H1 (cell line): ENCODE measurements around the gene RBM4B. TPM values are rescaled to one million over a fixed set of nuclear protein-coding genes. Genes with fewer than 3 reads are reported as not detected.

Experiments
- CTCF ChIA-PET: fragments of 300-600 bp; sonication (Branson Sonifier 250); formaldehyde crosslinking; loops from one replicate; lab custom pipeline; 2021; ENCODE audit not compliant: partially characterized antibody; lab: Charles Lee
- POLR2A ChIA-PET: fragments of 300-600 bp; sonication (Branson Sonifier 250); formaldehyde crosslinking; loops from one replicate; lab custom pipeline; 2021; ENCODE audit warnings: inconsistent platforms; ENCODE audit not compliant: partially characterized antibody; lab: Charles Lee
- DNase-seq, 2 experiments: peaks; one replicate each; pipeline versions ENCODE4 v3.0.0 to v3.0.0-alpha.2; 2010 to 2022; ENCODE audit warnings: low spot score in 2 of 2, low read depth in 1 of 2, mixed read lengths in 1 of 2
- FAIRE-seq: peaks from 2 replicates; lab custom pipeline; 2011; peaks lifted over from hg19 to GRCh38; lab: Jason Lieb, UNC
- H2AFZ ChIP-seq: 2 replicates; pipeline ENCODE4 v1.8.1; 2012; ENCODE audit warnings: low read length, inconsistent platforms
- H2AK5ac ChIP-seq: 2 replicates; pipeline ENCODE4 v1.6.1; 2013; ENCODE audit warnings: low read depth, low read length
- H2BK120ac ChIP-seq: replicated peaks from 2 replicates; pipeline ENCODE3; 2013; ENCODE audit warnings: low read depth, low read length, inconsistent platforms
- H2BK12ac ChIP-seq: 2 replicates; pipeline ENCODE4 v1.6.1; 2013; ENCODE audit warnings: low read depth, low read length
- H2BK15ac ChIP-seq: 2 replicates; pipeline ENCODE4 v1.6.1; 2013; ENCODE audit warnings: low read length
- H2BK20ac ChIP-seq: 2 replicates; pipeline ENCODE4 v1.6.1; 2013; ENCODE audit warnings: low read length
- H2BK5ac ChIP-seq: 2 replicates; pipeline ENCODE4 v1.6.1; 2013; ENCODE audit warnings: low read depth, low read length
- H3K14ac ChIP-seq: 2 replicates; pipeline ENCODE4 v1.6.1; 2013; ENCODE audit warnings: inconsistent platforms; ENCODE audit not compliant: insufficient read length
- H3K18ac ChIP-seq: 2 replicates; pipeline ENCODE4 v1.6.1; 2013; ENCODE audit warnings: low read length; ENCODE audit errors: extremely low read depth
- H3K23ac ChIP-seq: 2 replicates; pipeline ENCODE4 v1.6.1; 2013; ENCODE audit warnings: inconsistent platforms; ENCODE audit not compliant: insufficient read length
- H3K23me2 ChIP-seq: 2 replicates; pipeline ENCODE4 v1.6.1; 2013; ENCODE audit warnings: low read depth, low read length
- H3K27ac ChIP-seq: 2 replicates; pipeline ENCODE4 v1.6.1; 2011; ENCODE audit warnings: low read depth, low read length, inconsistent platforms
- H3K27me3 ChIP-seq, 4 experiments: replicated peaks in 1 of 4; 1 replicate in 1 of 4; 2 replicates in 3 of 4; pipeline versions ENCODE4 v1.6.1 to v1.8.1; 2011 to 2013; ENCODE audit warnings: low read length in 3 of 4, mild to moderate bottlenecking in 3 of 4, inconsistent platforms in 2 of 4, mixed read lengths in 2 of 4, moderate library complexity in 1 of 4; ENCODE audit not compliant: control insufficient read depth in 3 of 4, insufficient read depth in 3 of 4; ENCODE audit errors: extremely low read depth in 1 of 4
- H3K36me3 ChIP-seq, 4 experiments: 2 replicates each; pipeline versions ENCODE4 v1.6.1 to v1.8.1; 2011 to 2013; ENCODE audit warnings: mild to moderate bottlenecking in 4 of 4, low read length in 3 of 4, moderate library complexity in 2 of 4, control low read depth in 1 of 4, inconsistent platforms in 1 of 4; ENCODE audit not compliant: insufficient read depth in 4 of 4, control insufficient read depth in 2 of 4
- H3K4ac ChIP-seq: replicated peaks from 2 replicates; pipeline ENCODE3; 2013; ENCODE audit warnings: low read length, low read depth, mixed read lengths, inconsistent platforms; ENCODE audit not compliant: insufficient read length
- H3K4me1 ChIP-seq, 4 experiments: replicated peaks in 1 of 4; 1 replicate in 1 of 4; 2 replicates in 3 of 4; pipeline versions ENCODE4 v1.6.1 to v1.8.1; 2011 to 2013; ENCODE audit warnings: low read length in 3 of 4, inconsistent platforms in 2 of 4, mixed read lengths in 1 of 4; ENCODE audit not compliant: insufficient read depth in 4 of 4, control insufficient read depth in 3 of 4
- H3K4me2 ChIP-seq, 2 experiments: 2 replicates each; pipeline versions ENCODE4 v1.6.1 to v1.8.1; 2011 to 2013; ENCODE audit warnings: low read depth in 2 of 2, low read length in 2 of 2, control low read depth in 1 of 2, inconsistent platforms in 1 of 2, mild to moderate bottlenecking in 1 of 2; ENCODE audit not compliant: insufficient read depth in 1 of 2
- H3K4me3 ChIP-seq, 4 experiments: fragments of 200-600, 300-600 bp in 1 of 4; sonication (generic), shearing (Covaris generic), sonication (Bioruptor Twin) in 1 of 4; 2 replicates each; pipeline versions ENCODE4 v1.5.1 to v1.8.1; 2011 to 2016; ENCODE audit warnings: low read length in 4 of 4, low read depth in 3 of 4, control low read depth in 2 of 4, inconsistent platforms in 2 of 4, mild to moderate bottlenecking in 2 of 4, mixed read lengths in 1 of 4, moderate library complexity in 1 of 4; ENCODE audit not compliant: insufficient read depth in 2 of 4; ENCODE audit errors: extremely low read depth in 1 of 4
- H3K56ac ChIP-seq: replicated peaks from 2 replicates; pipeline ENCODE3; 2013; ENCODE audit warnings: low read depth, mild to moderate bottlenecking, mixed read lengths, low read length, inconsistent platforms; ENCODE audit not compliant: insufficient read length
- H3K79me1 ChIP-seq: 2 replicates; pipeline ENCODE4 v1.6.1; 2013; ENCODE audit warnings: low read depth, low read length, control low read depth
- H3K79me2 ChIP-seq, 2 experiments: 2 replicates each; pipeline versions ENCODE4 v1.6.1 to v1.8.1; 2012 to 2013; ENCODE audit warnings: low read length in 2 of 2, mild to moderate bottlenecking in 2 of 2, inconsistent platforms in 1 of 2; ENCODE audit not compliant: insufficient read depth in 2 of 2, control insufficient read depth in 1 of 2
- H3K9ac ChIP-seq, 4 experiments: replicated peaks in 1 of 4; 1 replicate in 1 of 4; 2 replicates in 3 of 4; pipeline versions ENCODE4 v1.6.1 to v1.8.1; 2011 to 2013; ENCODE audit warnings: low read depth in 3 of 4, low read length in 3 of 4, control low read depth in 2 of 4, mild to moderate bottlenecking in 2 of 4, moderate library complexity in 2 of 4, inconsistent platforms in 1 of 4; ENCODE audit errors: extremely low read depth in 1 of 4
- H3K9me3 ChIP-seq, 2 experiments: 2 replicates each; pipeline versions ENCODE4 v1.6.1 to v1.8.1; 2012 to 2013; ENCODE audit warnings: mild to moderate bottlenecking in 2 of 2, moderate library complexity in 2 of 2, control low read depth in 1 of 2, inconsistent platforms in 1 of 2, low read depth in 1 of 2, low read length in 1 of 2, mixed read lengths in 1 of 2; ENCODE audit not compliant: insufficient read depth in 2 of 2
- H4K20me1 ChIP-seq, 2 experiments: replicated peaks in 1 of 2; 2 replicates each; pipeline versions ENCODE3 to v1.8.1; 2011 to 2013; ENCODE audit warnings: inconsistent platforms in 2 of 2, low read length in 2 of 2, mild to moderate bottlenecking in 1 of 2; ENCODE audit not compliant: insufficient read depth in 2 of 2, control insufficient read depth in 1 of 2
- H4K5ac ChIP-seq: 2 replicates; pipeline ENCODE4 v1.6.1; 2013; ENCODE audit warnings: low read length, low read depth, mixed read lengths, inconsistent platforms; ENCODE audit not compliant: insufficient read length
- H4K8ac ChIP-seq: 2 replicates; pipeline ENCODE4 v1.8.0; 2013; ENCODE audit warnings: mild to moderate bottlenecking, moderate library complexity, low read length, inconsistent platforms; ENCODE audit not compliant: insufficient read depth; ENCODE audit errors: extremely low read depth
- H4K91ac ChIP-seq: replicated peaks from 2 replicates; pipeline ENCODE3; 2013; ENCODE audit warnings: low read length, mixed read lengths, inconsistent platforms; ENCODE audit not compliant: insufficient read length
- BACH1 ChIP-seq: IDR thresholded peaks from 2 replicates; pipeline ENCODE4 v1.6.1; 2012; ENCODE audit warnings: low read length, improper control_type of control experiment
- BRCA1 ChIP-seq: IDR thresholded peaks from 2 replicates; pipeline ENCODE4 v1.6.1; 2012; ENCODE audit warnings: low read depth, low read length, improper control_type of control experiment
- E2F6 ChIP-seq: IDR thresholded peaks from 2 replicates; pipeline ENCODE4 v1.6.1; 2012; ENCODE audit warnings: inconsistent platforms
- POLR2AphosphoS5 ChIP-seq: IDR thresholded peaks from 2 replicates; pipeline ENCODE4 v1.6.1; 2011; ENCODE audit warnings: low read depth, low read length
- SRF ChIP-seq: IDR thresholded peaks from 2 replicates; pipeline ENCODE4 v1.6.1; 2011; ENCODE audit warnings: mild to moderate bottlenecking, low read depth, low read length, moderate library complexity
- TAF7 ChIP-seq: optimal IDR thresholded peaks from 2 replicates; pipeline ENCODE3; 2011; ENCODE audit warnings: low read depth, mild to moderate bottlenecking, inconsistent platforms, low read length, moderate library complexity, borderline replicate concordance
- TEAD4 ChIP-seq: IDR thresholded peaks from 2 replicates; pipeline ENCODE4 v1.6.1; 2012; ENCODE audit warnings: low read depth, low read length, inconsistent platforms, mixed read lengths
- ZNF274 ChIP-seq: IDR thresholded peaks from 2 replicates; pipeline ENCODE4 v1.7.0; 2012; ENCODE audit warnings: low read length, borderline replicate concordance; ENCODE audit errors: extremely low read depth
- WGBS, 2 experiments: shearing (Covaris generic) in 1 of 2; methylation state at CpG; one replicate each; pipeline versions ENCODE4 v1.1.6 to v1.1.7; 2013 to 2015; ENCODE audit warnings: low lambda C conversion rate in 2 of 2, mixed read lengths in 2 of 2, inconsistent platforms in 1 of 2, low coverage in 1 of 2, missing lambda C conversion rate in 1 of 2; ENCODE audit not compliant: insufficient replicate concordance in 2 of 2, insufficient coverage in 1 of 2, insufficient read length in 1 of 2; ENCODE audit errors: extremely low coverage in 1 of 2, missing lambda C conversion rate in 1 of 2; 5-methylcytosine and 5-hydroxymethylcytosine counted together
- polyA plus RNA-seq, 7 experiments: library from polyadenylated mRNA; depleted of rRNA in 3 of 7; stranded (reverse) in 5 of 7; unstranded in 2 of 7; fragments of >200 nt in 5 of 7; fragments of 200-250 nt in 2 of 7; gene quantifications; 1 replicate in 5 of 7; 2 replicates in 1 of 7; 4 replicates in 1 of 7; pipeline versions ENCODE4 v1.2.1 to v1.2.3, GENCODE V29; 2011 to 2013; ENCODE audit warnings: missing spikeins in 2 of 7, mixed read lengths in 2 of 7
- total RNA-seq: library from RNA; stranded (reverse); fragmentation: NEBNext Ultra II Directional; extraction: Animal tissue kit (Norgen Biotek cat#: 25700); gene quantifications from 2 replicates; pipeline ENCODE4 v1.2.1, GENCODE V29; 2021

The RBM4B gene
- total and polyA plus RNA-seq, 2 of the 8 experiments (the other 6 are each of a cell fraction or from before 2014, with no cell fraction given), result 27.5 to 30.5 TPM

GRCh38 chr11:66685276-66686099 lies 7.8 kb upstream of the RBM4B start:
- DNase-seq, result no peak
- H3K27ac ChIP-seq, result no peak overlapping the region

More at GRCh38 chr11:66685276-66686099, 7.8 kb upstream of the RBM4B start:
- Histone ChIP-seq H3K23ac (no peak overlapping the region), H2BK120ac (no peak overlapping the region), H4K20me1 (peaks cover 0 to 4% of the 10 kb centered on the region in 2 experiments), H3K9me3 (0 out of 4 replicates have a peak, but pooled peaks cover 0 to 5% of the 10 kb centered on the region in 2 experiments), H3K36me3 (peaks cover 9 to 46% (median 34%) of the 10 kb centered on the region in 4 experiments; a peak in 7 of 8 replicates), H3K4me2 (no peak overlapping the region), H4K5ac (no peak overlapping the region), H3K14ac (no peak overlapping the region), H2BK15ac (no peak overlapping the region), H3K79me1 (no peaks in the 10 kb centered on the region), H3K79me2 (no peaks in the 10 kb centered on the region), H4K8ac (no peak overlapping the region), H3K4me1 (no peaks in the 10 kb centered on the region), H2BK20ac (no peak overlapping the region), H3K9ac (no peak overlapping the region; a peak in 1 of 7 replicates), H4K91ac (no peak overlapping the region), H2BK12ac (no peak overlapping the region), H3K27me3 (no peaks in the 10 kb centered on the region), H3K18ac (no peak overlapping the region), H2BK5ac (no peak overlapping the region), H3K4me3 (no peak overlapping the region), H3K23me2 (no peaks in the 10 kb centered on the region), H3K4ac (no peak overlapping the region), H2AK5ac (no peak overlapping the region), H3K56ac (no peak overlapping the region), H2AFZ (no peak overlapping the region)
- FAIRE-seq, result no peak
- ChIA-PET CTCF (interaction anchor here (0.5 to 1.4 kb wide), 6 partner anchors 10 to 305 kb away, joined by 3 to 11 read pairs (median 4); no protein-coding TSS in a partner anchor), POLR2A (interaction anchor here (0.8 to 1.6 kb wide), 3 partner anchors 9 to 157 kb away, joined by 3 to 7 read pairs (median 3); partner anchors contain the start of gene RBM4B)
- WGBS, 2 experiments, result 93% methylated on average over 22 of the region's 27 CpGs; no CpG with 5 or more reads in 1 of the 2 experiments
- TF ChIP-seq BRCA1, result no peak
- no peak for TF ChIP-seq BACH1
- TF ChIP-seq TEAD4, result no peak
- no peak for TF ChIP-seq ZNF274
- TF ChIP-seq TAF7, result no peak
- no peak for TF ChIP-seq E2F6
- TF ChIP-seq POLR2AphosphoS5, result 0 out of 2 replicates have a peak, but pooled peaks have one; percentile 26
- TF ChIP-seq SRF, result no peak
